ENCODE results near the gene SIN3B. TPM values are rescaled to one million over a fixed set of nuclear protein-coding genes. Genes with fewer than 3 reads are reported as not detected.

SIN3B gene
- total and polyA plus RNA-seq, 9 of the 15 experiments (the other 6 are each of a cell fraction or from before 2014, with no cell fraction given), result 0.51 to 34.2 (median 14.3) TPM

- in situ Hi-C loops (cut with MboI) (no loop called here), intact Hi-C loops (cut with micrococcal nuclease) (no loop called here)
- Histone ChIP-seq H3K9me1 (ENCODE audit: control insufficient read depth, insufficient read depth, low read length) (no peaks in the 10 kb centered on the region), H4K20me1 (replicated peaks; ENCODE audit: control insufficient read depth, insufficient read depth, low read length) (no peaks in the 10 kb centered on the region), H3K36me3 (ENCODE audit: control insufficient read depth, insufficient read depth, low read length) (no peaks in the 10 kb centered on the region), H3K4me3 (no peak overlapping the region), H3K4me2 (ENCODE audit: insufficient read depth, low read length) (no peak overlapping the region), H3K4me1 (replicated peaks in 1 of 2; ENCODE audit: control insufficient read depth in 2 of 2, insufficient read depth in 2 of 2, low read length in 2 of 2) (peaks cover 0 to 14% of the 10 kb centered on the region in 2 experiments; a peak in 4 of 5 replicates), H3K9ac (ENCODE audit: insufficient read depth in 1 of 2, low read depth in 2 of 2, low read length in 2 of 2) (no peak overlapping the region), H3K27me3 (ENCODE audit: control insufficient read depth in 2 of 2, insufficient read depth in 2 of 2, low read length in 2 of 2) (peaks cover 4 to 21% of the 10 kb centered on the region in 2 experiments; a peak in 3 of 5 replicates), H3K27ac (ENCODE audit: extremely low read depth, low read depth, low read length) (no peak overlapping the region), H3K79me2 (ENCODE audit: control insufficient read depth, insufficient read depth, low read length) (no peaks in the 10 kb centered on the region), H2AFZ (ENCODE audit: low read depth, low read length) (no peak overlapping the region), H3K9me3 (replicated peaks; ENCODE audit: control insufficient read depth, insufficient read depth, low read depth, low read length) (peaks cover 15% of the 10 kb centered on the region)
- peak; percentile 56; the same call in 1 of the 2 replicates for TF ChIP-seq ZNF512 (tag; IDR thresholded peaks at IDR 0.05)
- no peak for TF ChIP-seq ZNF140 (CRISPR knock-in tag; IDR thresholded peaks at IDR 0.05)
- CTCF ChIA-PET (ENCODE audit: low intra/inter-chr PET ratio), result no interaction called here
- 0% methylated on average over 3 of the region's 3 CpGs for WGBS (ENCODE audit: insufficient coverage, low coverage, missing lambda C conversion rate)
- ATAC-seq (no peak), FAIRE-seq (no peak), DNase-seq (ENCODE audit: extremely low read depth in 1 of 4, low spot score in 3 of 4) (no peak)
- POLR2A ChIA-PET, result interaction anchor here (1.5 kb wide), 1 partner anchor 12 kb away, joined by 4 read pairs; no protein-coding TSS in a partner anchor
- no TSS peak for BruUV-seq (replicated peaks)
These were observed 86.5 kb downstream of the SIN3B start for GRCh38 chr19:16915734-16916133.

- WGBS (ENCODE audit: insufficient coverage, low coverage, missing lambda C conversion rate), result 12% methylated on average over 7 of the region's 7 CpGs
- ATAC-seq (no peak), DNase-seq (ENCODE audit: extremely low read depth in 1 of 4, low spot score in 3 of 4) (no peak), FAIRE-seq (no peak)
- Histone ChIP-seq H4K20me1 (replicated peaks; ENCODE audit: control insufficient read depth, insufficient read depth, low read length) (no peaks in the 10 kb centered on the region), H3K9me1 (ENCODE audit: control insufficient read depth, insufficient read depth, low read length) (no peaks in the 10 kb centered on the region), H3K9me3 (replicated peaks; ENCODE audit: control insufficient read depth, insufficient read depth, low read depth, low read length) (peaks cover 12% of the 10 kb centered on the region), H3K4me2 (ENCODE audit: insufficient read depth, low read length) (no peak overlapping the region), H3K36me3 (ENCODE audit: control insufficient read depth, insufficient read depth, low read length) (no peaks in the 10 kb centered on the region), H3K27ac (ENCODE audit: extremely low read depth, low read depth, low read length) (no peak overlapping the region), H2AFZ (ENCODE audit: low read depth, low read length) (no peak overlapping the region), H3K4me1 (replicated peaks in 1 of 2; ENCODE audit: control insufficient read depth in 2 of 2, insufficient read depth in 2 of 2, low read length in 2 of 2) (peaks cover 13 to 30% of the 10 kb centered on the region in 2 experiments; a peak in 4 of 5 replicates), H3K27me3 (ENCODE audit: control insufficient read depth in 2 of 2, insufficient read depth in 2 of 2, low read length in 2 of 2) (peaks cover 4 to 21% of the 10 kb centered on the region in 2 experiments; a peak in 3 of 5 replicates), H3K9ac (ENCODE audit: insufficient read depth in 1 of 2, low read depth in 2 of 2, low read length in 2 of 2) (no peak overlapping the region), H3K4me3 (no peak overlapping the region), H3K79me2 (ENCODE audit: control insufficient read depth, insufficient read depth, low read length) (no peaks in the 10 kb centered on the region)
- in situ Hi-C loops (cut with MboI), result no loop called here
- intact Hi-C loops (cut with micrococcal nuclease), result no loop called here
- no TSS peak for BruUV-seq (replicated peaks)
- POLR2A ChIA-PET, result interaction anchor here (0.6 to 1.5 kb wide), 3 partner anchors 10 to 94 kb away, joined by 3 to 4 read pairs (median 3); no protein-coding TSS in a partner anchor
- CTCF ChIA-PET (ENCODE audit: low intra/inter-chr PET ratio), result no interaction called here
- TF ChIP-seq ZNF263 (CRISPR knock-in tag; IDR thresholded peaks at IDR 0.05; ENCODE audit: borderline replicate concordance) (no peak), SIX5 (IDR thresholded peaks at IDR 0.05; ENCODE audit: borderline replicate concordance in 1 of 2, insufficient read depth in 1 of 2, low read depth in 1 of 2, low read length in 2 of 2) (no peak), ETV6 (IDR thresholded peaks at IDR 0.05; ENCODE audit: borderline replicate concordance in 1 of 2, low read depth in 2 of 2, low read length in 1 of 2) (no peak), ETV6 (CRISPR knock-in tag; IDR thresholded peaks at IDR 0.05; ENCODE audit: borderline replicate concordance) (no peak), SNIP1 (IDR thresholded peaks at IDR 0.05; ENCODE audit: low read depth) (no peak), GATAD2A (IDR thresholded peaks at IDR 0.05) (no peak), ZBTB12 (CRISPR knock-in tag; IDR thresholded peaks at IDR 0.05) (no peak), ZFX (CRISPR knock-in tag; IDR thresholded peaks at IDR 0.05) (no peak), KLF16 (IDR thresholded peaks at IDR 0.05) (no peak), MNT (conservative IDR thresholded peaks at IDR 0.05) (no peak)
These were observed 88.2 kb downstream of the SIN3B start for GRCh38 chr19:16917401-16917800.
